Keratinocyte (primary cell): ENCODE measurements around the gene BTBD8. TPM values are rescaled to one million over a fixed set of nuclear protein-coding genes. Genes with fewer than 3 reads are reported as not detected.
"Not testable (repeated sequence)": the region's sequence is repeated elsewhere in the genome, so short reads cannot be mapped to it uniquely, and the experiment has no call there.

Source experiments
- DNase-seq: peaks from one replicate; pipeline ENCODE4 v3.0.0-alpha.2; 2011; ENCODE audit warnings: low read depth, missing footprints, low spot score
- FAIRE-seq: peaks from 2 replicates; lab custom pipeline; 2011; peaks lifted over from hg19 to GRCh38; lab: Jason Lieb, UNC
- H2AFZ ChIP-seq: 2 replicates; pipeline ENCODE4 v1.6.0; 2012; ENCODE audit warnings: low read length, control low read depth, inconsistent platforms; ENCODE audit not compliant: control insufficient read depth
- H3K27ac ChIP-seq: 2 replicates; pipeline ENCODE4 v1.5.1; 2011; ENCODE audit warnings: low read length; ENCODE audit not compliant: control insufficient read depth, insufficient read depth
- H3K27me3 ChIP-seq: 3 replicates; pipeline ENCODE4 v1.6.0; 2011; ENCODE audit warnings: low read length; ENCODE audit not compliant: control insufficient read depth, insufficient read depth; ENCODE audit errors: extremely low read depth
- H3K36me3 ChIP-seq, 2 experiments: 2 replicates in 1 of 2; 3 replicates in 1 of 2; pipeline ENCODE4 v1.5.1; 2011; ENCODE audit warnings: low read length in 2 of 2, mild to moderate bottlenecking in 1 of 2; ENCODE audit not compliant: control insufficient read depth in 2 of 2, insufficient read depth in 2 of 2; ENCODE audit errors: extremely low read depth in 1 of 2
- H3K4me1 ChIP-seq: 3 replicates; pipeline ENCODE4 v1.5.1; 2011; ENCODE audit warnings: low read length; ENCODE audit not compliant: control insufficient read depth, insufficient read depth; ENCODE audit errors: extremely low read depth
- H3K4me2 ChIP-seq: 3 replicates; pipeline ENCODE4 v1.6.0; 2011; ENCODE audit warnings: low read depth, low read length; ENCODE audit not compliant: control insufficient read depth, insufficient read depth; ENCODE audit errors: extremely low read depth
- H3K4me3 ChIP-seq, 3 experiments: fragments of 200-600 bp in 1 of 3; sonication (generic) in 1 of 3; 2 replicates in 2 of 3; 3 replicates in 1 of 3; pipeline ENCODE4 v1.5.1; 2011 to 2016; ENCODE audit warnings: low read length in 3 of 3, mild to moderate bottlenecking in 3 of 3, control low read depth in 2 of 3, inconsistent platforms in 1 of 3, low read depth in 1 of 3, mixed read lengths in 1 of 3, mixed run types in 1 of 3, moderate library complexity in 1 of 3; ENCODE audit not compliant: control insufficient read depth in 2 of 3, insufficient read depth in 2 of 3; ENCODE audit errors: extremely low read depth in 1 of 3
- H3K79me2 ChIP-seq: 2 replicates; pipeline ENCODE4 v1.6.0; 2012; ENCODE audit warnings: low read length; ENCODE audit not compliant: control insufficient read depth, insufficient read depth
- H3K9ac ChIP-seq: 3 replicates; pipeline ENCODE4 v1.6.0; 2011; ENCODE audit warnings: low read length; ENCODE audit not compliant: control insufficient read depth, insufficient read depth; ENCODE audit errors: extremely low read depth
- H3K9me1 ChIP-seq: 3 replicates; pipeline ENCODE4 v1.6.0; 2011; ENCODE audit warnings: low read length; ENCODE audit not compliant: control insufficient read depth, insufficient read depth; ENCODE audit errors: extremely low read depth
- H3K9me3 ChIP-seq: 2 replicates; pipeline ENCODE4 v1.5.1; 2012; ENCODE audit warnings: low read depth, low read length; ENCODE audit not compliant: control insufficient read depth
- H4K20me1 ChIP-seq: 3 replicates; pipeline ENCODE4 v1.6.0; 2011; ENCODE audit warnings: low read length; ENCODE audit not compliant: control insufficient read depth, insufficient read depth; ENCODE audit errors: extremely low read depth
- CTCF ChIP-seq, 3 experiments: IDR thresholded peaks in 1 of 3; conservative IDR thresholded peaks in 1 of 3; optimal IDR thresholded peaks in 1 of 3; 2 replicates in 2 of 3; 3 replicates in 1 of 3; pipeline versions ENCODE3 to v1.5.1; 2011; ENCODE audit warnings: low read length in 3 of 3, mild to moderate bottlenecking in 3 of 3, moderate library complexity in 2 of 3, control low read depth in 1 of 3, inconsistent platforms in 1 of 3; ENCODE audit not compliant: insufficient read depth in 2 of 3; ENCODE audit errors: extremely low read depth in 1 of 3
- EZH2 ChIP-seq: IDR thresholded peaks from one replicate; pipeline ENCODE4 v1.6.1; 2012; ENCODE audit warnings: inconsistent platforms, mild to moderate bottlenecking, low read length, moderate library complexity
- dilution Hi-C: fragments of 300-500 bp; cut with MboI; formaldehyde crosslinking; loops from one replicate; pipeline ENCODE4 v1.7.0; 2020; ENCODE audit warnings: low sequenced_read_pairs; ENCODE audit not compliant: extremely low pct_ligation_motif_present
- polyA plus RNA-seq, 5 experiments: library from polyadenylated mRNA; depleted of rRNA in 3 of 5; stranded (reverse) in 3 of 5; stranded (forward) in 1 of 5; unstranded in 1 of 5; fragments of >200 nt; gene quantifications; 1 replicate in 1 of 5; 2 replicates in 3 of 5; 3 replicates in 1 of 5; pipeline versions ENCODE4 v1.2.1 to v1.2.3, GENCODE V29; 2011 to 2012; ENCODE audit warnings: missing spikeins in 2 of 5, low read depth in 1 of 5, low replicate concordance in 1 of 5

BTBD8 gene
- polyA plus RNA-seq, 1 donor (not counting 4 experiments of a cell fraction or from before 2014, with no cell fraction given): 1.4 TPM

GRCh38 chr1:92066321-92066720 lies 13.8 kb upstream of the BTBD8 start:
- Histone ChIP-seq H3K9me1 (no peaks in the 10 kb centered on the region), H3K36me3 (no peaks in the 10 kb centered on the region), H4K20me1 (no peaks in the 10 kb centered on the region), H3K4me3 (no peak overlapping the region), H3K27ac (no peak overlapping the region), H3K9me3 (no peaks in the 10 kb centered on the region), H3K4me1 (no peaks in the 10 kb centered on the region), H2AFZ (no peak overlapping the region), H3K27me3 (peaks cover 4% of the 10 kb centered on the region), H3K4me2 (no peak overlapping the region), H3K79me2 (no peaks in the 10 kb centered on the region), H3K9ac (no peak overlapping the region)
- dilution Hi-C loops: no loop called here
- DNase-seq (no peak), FAIRE-seq (no peak)
- TF ChIP-seq CTCF (optimal IDR thresholded peaks at IDR 0.05 in 1 of 3, IDR thresholded peaks at IDR 0.05 in 1 of 3, conservative IDR thresholded peaks at IDR 0.05 in 1 of 3; ENCODE audit: extremely low read depth in 1 of 3, insufficient read depth in 2 of 3, low read length in 3 of 3) (no peak), EZH2 (no peak)

- no peaks in the 10 kb centered on the region for H3K79me2 ChIP-seq
- peaks cover 4% of the 10 kb centered on the region for H3K27me3 ChIP-seq
- no peak overlapping the region for H3K4me3 ChIP-seq
- H3K9me1 ChIP-seq: no peaks in the 10 kb centered on the region
- FAIRE-seq (no peak), DNase-seq (no peak)
- no peaks in the 10 kb centered on the region for H3K4me1 ChIP-seq
- dilution Hi-C loops: no loop called here
- H3K4me2 ChIP-seq: no peak overlapping the region
- TF ChIP-seq EZH2: no peak
- no peak for TF ChIP-seq CTCF (optimal IDR thresholded peaks at IDR 0.05 in 1 of 3, IDR thresholded peaks at IDR 0.05 in 1 of 3, conservative IDR thresholded peaks at IDR 0.05 in 1 of 3; ENCODE audit: extremely low read depth in 1 of 3, insufficient read depth in 2 of 3, low read length in 3 of 3)
- H3K36me3 ChIP-seq: no peaks in the 10 kb centered on the region
- no peak overlapping the region for H3K9ac ChIP-seq
- no peak overlapping the region for H3K27ac ChIP-seq
- no peak overlapping the region for H2AFZ ChIP-seq
- H3K9me3 ChIP-seq: no peaks in the 10 kb centered on the region
- no peaks in the 10 kb centered on the region for H4K20me1 ChIP-seq
These were observed 9.3 kb upstream of the BTBD8 start for GRCh38 chr1:92070892-92071291.

GRCh38 chr1:92074446-92074845 lies 5.7 kb upstream of the BTBD8 start:
- FAIRE-seq, H3K4me2 ChIP-seq, H3K27ac ChIP-seq, H3K4me3 ChIP-seq, H3K36me3 ChIP-seq, DNase-seq, H3K79me2 ChIP-seq, H3K4me1 ChIP-seq, dilution Hi-C loops, H2AFZ ChIP-seq, H3K9me1 ChIP-seq, H3K9ac ChIP-seq, H3K9me3 ChIP-seq, H3K27me3 ChIP-seq, H4K20me1 ChIP-seq: not testable (repeated sequence)
